Stimulated activated CD4-positive, alpha-beta T cell treated with anti-CD3 and anti-CD28 coated beads, Interleukin-4, amount 100 ng/mL, for 4 hours (primary cell): ENCODE measurements around the gene IL31RA.
"Not testable (repeated sequence)": the region's sequence is repeated elsewhere in the genome, so short reads cannot be mapped to it uniquely, and the experiment has no call there.

ENCODE experiments used
- DNase-seq, 2 experiments: peaks; one replicate each; pipeline ENCODE4 v3.0.0-alpha.2; 2020

The IL31RA gene

GRCh38 chr5:55850839-55851674 lies at the start of gene IL31RA:
Gene IL31RA, plus strand, starts transcription at chr5:55851357. Its CDS starts 214 bp downstream, at chr5:55851571.
- DNase-seq: no peak

GRCh38 chr5:55808814-55809213 lies 42.3 kb upstream of the IL31RA start:
- not testable (repeated sequence) for DNase-seq

DNA sequence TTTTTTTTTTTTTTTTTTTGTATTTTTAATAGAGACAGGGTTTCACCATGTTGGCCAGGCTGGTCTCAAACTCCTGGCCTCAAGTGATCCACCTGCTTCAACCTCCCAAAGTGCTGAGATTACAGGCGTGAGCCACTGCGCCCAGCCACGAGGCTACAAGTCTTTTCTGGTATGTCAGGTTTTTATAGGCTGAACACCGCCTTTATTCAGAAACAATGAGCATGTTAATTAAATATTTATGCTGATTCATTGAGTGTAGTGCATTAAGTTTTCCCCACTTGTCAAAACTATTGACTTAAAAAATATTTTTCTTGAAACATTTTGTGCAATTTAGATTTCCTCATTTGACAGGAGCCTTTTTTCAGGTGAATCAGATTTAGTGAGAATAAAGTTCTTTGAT lies 35.2 kb upstream of the IL31RA start:
- DNase-seq: not testable (repeated sequence)

DNA sequence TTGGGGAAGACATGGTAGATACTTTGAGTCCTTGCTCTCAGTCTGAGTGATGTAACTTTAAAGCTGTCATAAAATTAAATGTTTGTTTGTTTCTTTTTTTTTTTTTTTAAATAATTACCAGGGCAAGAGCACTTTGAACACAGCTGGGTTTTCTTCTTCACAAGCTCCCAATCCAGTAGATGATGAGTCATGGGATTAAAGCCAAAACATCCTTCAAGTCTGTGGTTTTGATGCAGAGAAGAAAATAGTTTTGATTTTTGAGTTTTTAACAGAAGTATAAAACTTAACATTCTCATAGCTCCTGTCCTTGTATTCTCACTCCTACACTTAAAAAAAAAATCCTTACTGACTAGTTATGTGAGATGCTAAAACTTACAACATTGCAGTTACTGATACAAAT lies 34.8 kb upstream of the IL31RA start:
- no peak for DNase-seq

GRCh38 chr5:55817030-55817429 lies 34.1 kb upstream of the IL31RA start:
- DNase-seq: no peak

- no peak for DNase-seq
These were observed 30.7 kb upstream of the IL31RA start for GRCh38 chr5:55820488-55820887.

DNA sequence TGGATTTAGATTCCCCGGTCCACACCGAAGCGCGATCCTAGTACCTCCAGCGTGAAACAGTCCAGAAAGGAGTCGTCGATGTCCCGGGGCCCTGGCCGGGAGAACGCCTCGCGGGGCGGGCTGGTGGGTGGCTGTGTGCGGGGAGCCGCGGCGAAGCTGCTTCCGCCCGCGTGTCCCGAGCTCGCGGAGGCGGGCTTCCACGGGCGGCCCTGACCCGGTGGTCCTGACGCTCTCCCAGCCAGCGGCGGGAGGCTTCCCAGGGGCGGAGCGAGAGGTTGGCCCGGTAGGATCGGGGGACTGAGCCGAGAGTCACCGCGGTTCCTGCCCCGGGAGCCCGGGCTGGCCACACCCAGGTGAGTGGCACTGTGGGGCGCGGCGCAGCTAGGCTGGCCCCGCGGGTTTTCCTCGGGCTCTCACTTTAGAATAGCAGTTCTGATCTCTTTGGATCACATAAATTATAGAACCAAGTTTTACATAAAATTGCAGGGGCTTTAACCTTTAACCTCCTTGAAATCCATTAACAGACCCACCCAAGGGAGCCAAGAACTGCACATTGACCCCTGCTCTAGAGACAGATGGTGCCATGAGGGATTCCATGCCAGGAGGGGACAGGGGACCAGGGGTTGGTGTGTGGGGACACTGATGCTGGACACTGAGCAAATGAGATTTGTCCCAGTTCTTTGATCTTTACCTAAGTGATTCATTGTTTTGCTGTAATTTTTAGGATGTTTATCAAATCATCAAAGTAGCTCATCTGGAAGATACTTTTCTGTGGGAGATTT lies 29.2 kb upstream of the IL31RA start:
- DNase-seq: peak in 1 of 2 experiments; percentile 2

GRCh38 chr5:55823151-55823796 lies 27.9 kb upstream of the IL31RA start:
- no peak for DNase-seq

GRCh38 chr5:55829956-55830355 lies 21.2 kb upstream of the IL31RA start:
- no peak for DNase-seq

DNA sequence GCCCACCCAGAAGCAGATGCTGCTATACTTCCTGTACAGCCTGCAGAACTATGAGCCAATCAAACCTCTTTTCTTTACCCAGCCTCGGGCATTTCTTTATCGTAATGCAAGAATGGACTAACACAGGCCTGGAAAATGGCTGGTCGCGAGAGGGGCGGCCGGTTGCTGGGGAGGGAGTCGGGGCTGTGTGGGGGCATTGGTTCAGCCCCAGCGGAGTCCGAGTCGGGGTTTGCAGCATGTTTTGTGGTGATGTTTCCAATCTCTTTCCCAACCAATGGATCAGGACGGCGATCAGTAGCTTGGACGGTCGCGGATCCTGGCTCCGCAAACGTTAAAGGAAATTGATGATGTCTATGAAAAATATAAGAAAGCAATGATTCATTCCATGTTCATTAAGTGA lies 18.7 kb upstream of the IL31RA start:
- no peak for DNase-seq

GRCh38 chr5:55836191-55836590 lies 15.0 kb upstream of the IL31RA start:
- no peak for DNase-seq

GRCh38 chr5:55841976-55842375 lies 9.2 kb upstream of the IL31RA start:
- no peak for DNase-seq

GRCh38 chr5:55847837-55848236 lies 3.3 kb upstream of the IL31RA start:
- DNase-seq: no peak

DNA sequence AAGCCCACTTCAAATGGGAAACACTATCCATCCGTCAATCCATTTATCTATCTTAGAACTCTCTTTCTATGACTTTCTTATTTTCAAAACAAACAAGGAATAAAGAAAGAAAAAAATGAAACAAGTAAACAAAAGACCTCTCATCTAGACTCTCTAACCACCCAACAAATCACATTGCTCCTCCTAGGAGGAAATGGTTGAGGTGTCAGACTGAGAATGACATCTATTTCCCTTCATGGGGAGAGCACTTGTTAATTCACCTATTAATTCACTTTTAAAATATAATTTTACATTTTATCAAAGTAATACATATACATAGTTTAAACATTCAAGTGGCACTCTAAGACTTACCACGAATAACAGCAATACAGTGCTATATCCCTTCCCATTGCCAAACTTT lies 2.4 kb upstream of the IL31RA start:
- no peak for DNase-seq

DNA sequence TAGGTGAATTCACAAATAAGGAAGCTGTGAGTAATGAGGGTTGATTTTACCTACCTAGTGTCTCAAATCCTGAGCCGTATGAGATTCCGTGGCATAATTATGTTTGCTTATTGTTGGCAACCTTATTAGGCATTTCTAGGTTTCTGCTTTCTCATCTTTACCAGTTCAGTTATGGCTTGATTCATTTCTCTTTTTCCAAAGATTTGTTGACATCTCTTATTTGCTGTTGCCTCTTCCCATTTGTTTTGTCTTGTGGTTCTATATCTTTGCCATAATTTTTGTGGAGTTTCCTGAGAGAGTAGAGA lies 470 bp downstream of the IL31RA start:
- DNase-seq: no peak

DNA sequence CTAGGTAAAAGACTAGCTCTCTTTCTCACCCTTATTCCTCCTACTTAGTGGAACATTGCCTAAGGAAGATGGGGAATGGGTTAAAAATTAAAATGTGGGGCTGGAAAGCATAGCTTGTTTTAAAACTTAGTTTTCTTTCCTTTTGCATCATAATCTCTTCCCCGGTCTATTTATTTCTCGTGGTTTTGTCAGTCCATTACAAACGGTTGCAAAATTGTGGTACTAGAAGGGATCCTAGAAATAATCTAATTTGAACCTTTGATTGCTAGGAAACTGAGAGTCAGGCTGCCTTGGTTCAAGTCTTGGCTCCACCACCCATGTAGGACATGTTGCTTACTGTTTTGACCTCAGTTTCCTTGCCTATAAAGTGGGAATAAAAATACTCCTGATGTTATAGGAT lies 1.3 kb downstream of the IL31RA start:
- no peak for DNase-seq

- no peak for DNase-seq
These were observed 2.0 kb downstream of the IL31RA start for GRCh38 chr5:55853041-55853670.

GRCh38 chr5:55853818-55854217 lies 2.7 kb downstream of the IL31RA start:
- DNase-seq: no peak

DNA sequence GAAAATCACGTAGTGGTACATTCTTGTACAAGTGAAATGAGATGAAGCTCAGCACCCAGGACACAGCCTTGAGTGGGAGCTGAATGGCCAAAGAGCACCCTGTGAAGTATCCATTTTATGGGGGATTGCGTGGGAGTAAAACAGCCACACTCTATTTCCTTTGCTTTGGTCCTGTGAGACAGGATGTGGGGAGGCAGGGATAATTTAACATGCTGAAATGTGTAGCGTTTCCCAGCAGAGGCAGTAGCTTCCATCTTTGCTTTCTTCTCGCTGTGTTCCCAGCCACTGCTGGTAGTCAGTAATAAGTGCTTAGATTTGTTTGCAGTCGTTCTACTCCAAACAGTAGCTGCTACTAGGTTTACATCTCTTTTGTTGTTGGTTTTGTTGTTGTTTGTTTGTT lies 4.4 kb downstream of the IL31RA start:
- DNase-seq: no peak

DNA sequence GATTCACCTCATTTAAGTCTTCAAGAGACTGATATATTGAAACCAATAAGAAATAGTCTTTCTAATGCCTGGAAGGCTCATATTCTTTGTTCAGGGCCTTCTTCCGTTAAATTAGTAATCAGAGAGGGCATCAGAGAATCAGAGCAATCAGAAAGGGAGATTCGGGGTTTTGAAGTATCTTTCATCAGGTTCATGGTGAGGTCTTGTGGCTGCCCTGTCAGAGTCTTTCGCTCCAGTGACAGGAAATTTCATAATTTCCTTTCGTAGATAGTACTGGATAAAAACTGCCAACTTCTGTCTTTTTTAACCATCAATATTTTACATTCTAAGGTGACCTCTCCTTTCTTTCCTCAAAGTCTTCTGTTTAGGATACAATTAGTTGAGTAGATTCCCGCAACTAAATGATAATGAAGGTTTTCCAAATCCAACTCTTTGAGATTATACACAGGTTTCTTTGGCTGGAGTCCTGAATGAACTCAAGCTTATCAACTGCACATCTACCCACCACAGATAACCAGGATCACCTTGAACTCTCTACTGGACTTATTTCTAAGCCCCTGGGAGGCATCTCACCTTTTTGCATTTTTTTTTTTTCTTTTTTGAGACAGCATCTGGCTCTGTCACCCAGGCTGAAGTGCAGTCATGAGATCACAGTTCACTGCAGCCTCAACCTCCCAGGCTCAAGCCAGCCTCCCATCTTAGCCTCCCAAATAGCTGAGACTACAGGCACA lies 5.5 kb downstream of the IL31RA start:
- no peak for DNase-seq

DNA sequence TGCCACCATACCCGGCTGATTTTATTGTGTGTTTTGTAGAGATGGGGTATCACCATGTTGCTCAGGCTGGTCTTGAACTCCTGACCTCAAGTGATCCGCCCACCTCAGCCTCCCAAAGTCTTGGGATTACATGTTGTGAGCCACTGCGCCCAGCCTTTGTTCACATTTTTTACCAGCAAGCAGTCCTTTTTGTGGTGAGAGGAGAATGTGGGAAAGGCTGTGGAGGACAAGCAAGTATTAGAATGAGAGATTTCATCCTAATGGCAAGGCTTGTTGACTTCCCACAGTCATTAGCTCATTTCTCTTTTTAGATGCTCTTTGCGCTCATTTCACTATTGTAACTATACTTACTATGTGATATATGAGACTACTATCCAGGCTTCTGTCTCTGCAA lies 6.1 kb downstream of the IL31RA start:
- no peak for DNase-seq

GRCh38 chr5:55858104-55858503 lies 6.9 kb downstream of the IL31RA start:
- DNase-seq: no peak

DNA sequence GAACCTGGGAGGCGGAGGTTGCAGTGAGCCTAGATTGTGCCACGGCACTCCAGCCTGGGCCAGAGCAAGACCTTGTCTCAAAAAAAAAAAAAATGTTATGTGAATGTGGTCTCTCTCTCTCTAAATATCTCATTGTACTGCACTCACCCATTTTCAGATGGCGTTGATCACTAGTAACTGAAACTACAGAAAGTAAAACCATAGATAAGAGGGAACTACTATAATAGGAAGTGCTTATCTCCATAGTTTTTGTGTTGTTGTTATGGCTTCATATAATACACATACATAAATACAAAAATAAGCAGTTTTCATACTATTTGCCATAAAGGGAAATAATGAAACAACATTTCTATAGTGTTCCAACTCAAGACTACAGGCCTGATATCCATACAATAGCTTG lies 9.1 kb downstream of the IL31RA start:
- no peak for DNase-seq
